HG03196 (cell line): ENCODE results near the gene CTNNA1.
"Not testable (repeated sequence)": the region's sequence is repeated elsewhere in the genome, so short reads cannot be mapped to it uniquely, and the experiment has no call there.

Source experiments
- ATAC-seq: cut with Tn5 transposase; IDR thresholded peaks from one replicate; pipeline ENCODE4 v1.9.1; 2021; ENCODE audit not compliant: unreplicated experiment

The CTNNA1 gene

GRCh38 chr5:138895918-138896317 lies 142.7 kb downstream of the CTNNA1 start:
- ATAC-seq = no peak

GRCh38 chr5:138898299-138898698 lies 145.1 kb downstream of the CTNNA1 start:
- no peak for ATAC-seq

GRCh38 chr5:138898742-138899141 lies 145.5 kb downstream of the CTNNA1 start:
- no peak for ATAC-seq

GRCh38 chr5:138900281-138900965 lies 147.2 kb downstream of the CTNNA1 start:
- no peak for ATAC-seq

GRCh38 chr5:138901716-138902115 lies 148.5 kb downstream of the CTNNA1 start:
- ATAC-seq = no peak

DNA sequence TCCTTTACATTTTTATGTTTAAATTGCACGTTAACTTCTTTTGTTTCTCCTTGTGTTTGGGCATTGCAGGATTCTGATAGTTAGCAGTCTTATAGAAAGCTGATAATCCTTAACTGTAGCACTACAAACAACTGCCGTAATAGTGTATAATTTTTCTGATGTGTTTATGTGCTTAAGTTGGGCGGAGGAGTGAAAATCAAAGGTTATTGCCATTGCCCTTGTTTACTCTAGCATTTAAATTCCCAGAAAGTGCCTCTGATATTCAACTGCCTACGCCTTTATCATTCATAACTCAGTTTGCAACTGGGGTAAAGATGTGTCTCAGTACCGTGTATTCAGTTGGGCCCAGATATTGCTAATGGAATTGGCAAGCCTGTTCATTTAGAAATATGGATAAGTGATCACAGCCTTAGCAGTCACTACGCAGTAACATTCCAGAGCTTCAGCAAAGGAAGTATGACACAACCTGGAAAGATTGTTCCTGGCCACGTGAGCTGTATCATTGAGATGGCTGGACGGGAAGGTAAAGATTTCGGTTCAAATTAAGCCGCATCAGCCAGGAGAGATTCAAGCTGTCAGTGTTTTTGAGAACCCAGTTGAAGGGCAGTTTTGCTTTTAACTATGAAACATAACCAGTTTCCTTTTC lies 150.0 kb downstream of the CTNNA1 start:
- ATAC-seq = no peak

- no peak for ATAC-seq
These were observed 152.3 kb downstream of the CTNNA1 start for GRCh38 chr5:138905541-138905940.

GRCh38 chr5:138909734-138910133 lies 156.5 kb downstream of the CTNNA1 start:
- ATAC-seq = no peak

DNA sequence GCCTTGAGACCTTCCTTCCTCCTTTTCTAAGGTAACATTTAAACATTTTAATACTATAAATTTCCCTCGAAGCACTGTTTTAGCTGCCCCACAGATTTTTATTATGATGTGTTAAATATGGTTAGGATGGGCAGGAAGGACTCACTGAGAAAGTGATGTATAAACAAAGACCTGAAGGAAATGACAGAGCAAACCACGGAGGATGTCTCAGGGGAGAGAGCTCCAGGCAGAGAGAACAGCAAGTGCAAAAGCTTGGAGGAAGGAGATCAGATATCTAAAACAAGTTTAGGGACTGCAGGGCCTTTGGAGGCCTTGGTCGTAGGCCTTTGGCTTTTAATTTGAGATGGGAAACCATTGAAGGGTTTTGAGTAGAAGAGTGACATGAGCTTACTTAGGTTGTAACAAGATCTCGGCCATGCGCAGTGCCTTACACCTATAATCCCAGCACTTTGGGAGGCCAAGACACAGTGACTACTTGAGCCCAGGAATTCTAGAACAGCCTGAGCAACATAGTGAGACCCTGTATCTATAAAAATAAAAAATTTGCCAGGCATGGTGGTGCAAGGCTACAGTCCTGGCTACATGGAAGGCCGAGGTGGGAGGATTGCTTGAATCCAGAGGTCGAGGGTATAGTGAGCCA lies 157.4 kb downstream of the CTNNA1 start:
- no peak for ATAC-seq

DNA sequence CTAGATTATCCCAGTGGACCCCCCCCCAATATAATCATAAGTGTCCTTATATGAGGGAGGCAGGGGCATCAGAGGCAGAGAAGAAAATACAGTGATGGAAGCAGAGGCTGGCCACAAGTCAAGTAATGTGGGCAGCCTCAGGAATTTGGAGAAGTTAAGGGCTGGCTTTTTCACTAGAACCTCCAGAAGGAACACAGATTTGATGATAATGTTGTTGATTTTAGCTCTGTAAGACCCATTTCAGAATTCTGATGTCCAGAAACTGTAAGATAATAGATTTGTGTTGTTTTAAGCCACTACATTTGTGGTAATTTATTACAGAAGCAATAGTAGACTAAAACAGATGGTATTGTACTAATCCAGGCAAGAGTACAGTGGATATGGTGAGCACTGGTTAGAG lies 158.2 kb downstream of the CTNNA1 start:
- ATAC-seq = no peak

DNA sequence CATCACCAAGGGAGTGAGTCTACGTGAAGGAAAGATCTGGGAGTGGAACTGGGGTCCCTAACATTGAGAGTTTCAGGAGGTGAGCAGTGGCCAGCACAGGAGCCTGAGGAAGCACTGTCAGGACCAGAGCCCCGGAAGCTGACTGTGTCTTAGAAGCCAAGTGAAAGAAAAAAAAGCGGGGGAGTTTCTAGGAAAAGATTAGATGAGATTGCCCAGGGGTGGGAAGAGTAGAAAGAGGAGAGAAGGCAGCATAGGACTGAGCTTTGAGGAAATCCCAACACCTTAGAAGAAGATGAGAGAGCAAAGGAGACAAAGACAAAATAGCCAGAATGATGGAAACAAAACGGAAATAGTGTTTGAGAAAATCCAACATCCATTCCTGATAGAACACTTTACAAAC lies 158.9 kb downstream of the CTNNA1 start:
- no peak for ATAC-seq

DNA sequence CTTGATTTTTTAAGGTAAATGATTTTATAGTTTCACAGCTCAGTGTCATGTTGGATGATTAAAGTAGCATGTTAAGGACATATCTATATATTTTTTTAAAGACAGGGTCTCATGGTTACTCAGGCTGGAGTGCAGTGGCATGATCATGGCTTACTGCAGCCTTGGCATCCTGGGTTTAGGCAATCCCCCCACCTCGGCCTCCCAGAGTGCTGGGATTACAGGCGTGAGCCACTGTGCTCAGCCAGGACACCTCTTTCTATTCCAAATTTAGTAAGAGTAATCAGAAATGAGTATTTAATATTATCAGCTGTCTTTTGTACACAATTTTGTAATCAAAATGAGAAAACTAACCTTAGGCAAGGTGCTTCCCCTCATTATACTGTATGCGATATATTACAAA lies 160.5 kb downstream of the CTNNA1 start:
- ATAC-seq = no peak

GRCh38 chr5:138914338-138914737 lies 161.1 kb downstream of the CTNNA1 start:
- ATAC-seq = no peak

DNA sequence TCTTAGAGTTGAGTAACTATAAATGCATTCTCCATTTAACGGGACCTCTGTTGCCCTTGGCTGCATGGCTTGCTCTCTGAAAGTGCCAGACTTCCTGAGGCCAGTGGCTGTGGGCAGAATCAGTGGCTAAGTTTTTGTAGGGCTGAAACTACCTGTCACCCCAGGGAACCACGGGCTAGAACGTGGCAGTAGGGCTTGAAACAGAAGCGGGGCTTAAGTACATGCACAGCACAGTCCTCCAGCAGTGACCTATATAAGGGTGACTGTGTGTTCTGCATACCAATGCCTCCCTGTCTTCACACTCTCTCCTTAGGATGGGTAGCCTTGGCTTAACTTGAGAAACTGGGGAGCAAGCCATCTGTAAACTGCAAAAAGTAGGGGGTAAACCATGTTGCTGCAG lies 165.5 kb downstream of the CTNNA1 start:
- no peak for ATAC-seq

- ATAC-seq = no peak
These were observed 167.0 kb downstream of the CTNNA1 start for GRCh38 chr5:138920181-138920580.

- not testable (repeated sequence) for ATAC-seq
These were observed 168.1 kb downstream of the CTNNA1 start for GRCh38 chr5:138921362-138921761.

DNA sequence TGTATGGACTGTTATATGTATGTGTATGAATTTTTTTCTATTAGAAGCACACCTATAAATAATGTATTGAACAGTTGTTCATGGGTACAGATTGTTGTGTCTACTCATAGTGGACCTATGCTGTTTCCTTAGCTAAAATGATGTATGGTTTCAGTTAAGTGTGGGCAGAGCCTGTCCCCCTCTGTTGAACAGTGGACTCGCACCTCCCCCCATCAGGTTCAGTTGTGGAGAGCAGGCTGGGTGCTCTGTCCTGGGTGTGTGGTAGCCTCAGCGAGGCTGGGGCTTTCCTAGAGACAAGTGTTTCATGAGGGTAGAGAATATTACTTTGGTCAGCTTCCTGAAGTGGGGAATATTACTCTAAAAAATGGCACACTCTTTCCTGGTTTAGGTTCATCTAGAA lies 169.3 kb downstream of the CTNNA1 start:
- no peak for ATAC-seq

- no peak for ATAC-seq
These were observed 171.9 kb downstream of the CTNNA1 start for GRCh38 chr5:138925090-138925635.

- ATAC-seq = no peak
These were observed 173.0 kb downstream of the CTNNA1 start for GRCh38 chr5:138926257-138926656.

- ATAC-seq = no peak
These were observed 173.6 kb downstream of the CTNNA1 start for GRCh38 chr5:138926688-138927448.

GRCh38 chr5:138927544-138927943 lies 174.3 kb downstream of the CTNNA1 start:
- ATAC-seq = no peak
